NCI-H1930 (cell line): ENCODE measurements around the gene PITPNM3.
"Not testable (repeated sequence)": the region's sequence is repeated elsewhere in the genome, so short reads cannot be mapped to it uniquely, and the experiment has no call there.

Experiments used
- DNase-seq, 2 experiments: peaks; one replicate each; lab custom pipeline; 2025; lab: John Stamatoyannopoulos, UW

The PITPNM3 gene

DNA sequence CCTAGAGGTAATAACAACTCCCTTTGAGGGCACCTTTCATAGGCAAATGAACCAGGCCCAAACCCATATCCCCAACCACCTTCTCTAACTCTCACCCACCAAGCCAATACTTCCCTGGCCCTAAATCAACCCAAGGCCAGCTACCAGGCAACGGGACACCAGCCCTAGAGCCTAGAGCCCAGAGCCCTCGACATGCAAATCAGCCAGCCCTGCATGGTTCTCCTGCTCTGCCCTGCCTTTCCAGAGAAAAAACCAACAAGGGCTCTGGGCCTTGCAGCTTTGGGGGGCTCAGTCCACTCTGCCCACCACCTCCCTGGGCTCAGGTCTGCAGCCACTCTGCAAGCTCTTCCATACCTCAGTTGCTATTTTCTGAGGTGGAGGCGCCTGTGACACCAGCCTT is 55.0 kb downstream of the PITPNM3 start:
- DNase-seq, result no peak

DNA sequence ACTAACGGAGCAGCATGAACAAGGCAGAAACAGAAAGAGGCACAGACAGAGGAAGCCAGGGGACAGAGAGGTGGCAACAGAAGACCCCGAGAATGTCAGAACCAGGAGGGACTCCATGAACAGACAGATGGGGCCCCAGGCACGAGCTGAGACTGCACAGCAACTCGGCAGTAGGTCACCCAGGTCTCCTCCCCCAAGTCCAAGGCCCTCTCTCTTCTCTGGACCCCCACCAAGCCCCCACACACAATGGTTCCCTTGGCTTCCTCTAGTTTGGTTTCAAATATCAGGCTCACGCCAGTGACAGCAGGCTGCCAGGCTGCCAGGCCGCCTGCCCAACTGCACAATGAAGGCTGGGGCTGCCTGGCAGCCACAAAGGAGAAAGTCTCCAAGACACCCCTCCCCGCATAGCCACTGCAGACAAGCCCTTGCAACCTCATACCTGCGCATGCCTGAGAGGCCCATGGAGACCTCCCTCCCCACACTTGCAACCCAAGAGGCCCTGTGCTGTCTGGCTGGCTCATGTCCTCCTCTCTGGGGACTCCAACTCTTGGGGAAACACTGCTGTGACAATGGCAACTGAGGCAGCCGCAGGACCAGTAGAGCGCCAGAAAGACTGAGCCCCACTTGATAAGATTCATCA is 57.3 kb downstream of the PITPNM3 start:
- no peak for DNase-seq

DNA sequence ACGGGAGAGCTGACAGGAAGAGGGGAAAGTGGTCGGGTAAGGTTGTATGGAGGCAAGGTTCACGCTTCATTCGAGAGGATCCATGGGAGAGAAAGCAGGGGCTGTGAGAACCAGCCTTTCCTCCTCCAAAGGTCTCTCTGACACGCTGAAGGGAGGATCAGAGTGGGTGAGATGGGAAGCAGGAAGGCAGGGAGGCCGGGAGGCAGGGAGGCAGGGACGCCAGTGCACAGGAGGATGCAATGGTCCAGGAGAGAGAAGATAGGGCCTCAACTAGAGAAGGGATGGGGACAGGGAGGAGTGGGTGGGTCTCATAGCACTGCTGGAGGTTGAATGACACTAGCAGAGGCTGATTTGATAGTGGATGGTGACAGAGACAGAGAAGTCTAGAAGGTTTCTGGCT is 58.0 kb downstream of the PITPNM3 start:
- no peak for DNase-seq

DNA sequence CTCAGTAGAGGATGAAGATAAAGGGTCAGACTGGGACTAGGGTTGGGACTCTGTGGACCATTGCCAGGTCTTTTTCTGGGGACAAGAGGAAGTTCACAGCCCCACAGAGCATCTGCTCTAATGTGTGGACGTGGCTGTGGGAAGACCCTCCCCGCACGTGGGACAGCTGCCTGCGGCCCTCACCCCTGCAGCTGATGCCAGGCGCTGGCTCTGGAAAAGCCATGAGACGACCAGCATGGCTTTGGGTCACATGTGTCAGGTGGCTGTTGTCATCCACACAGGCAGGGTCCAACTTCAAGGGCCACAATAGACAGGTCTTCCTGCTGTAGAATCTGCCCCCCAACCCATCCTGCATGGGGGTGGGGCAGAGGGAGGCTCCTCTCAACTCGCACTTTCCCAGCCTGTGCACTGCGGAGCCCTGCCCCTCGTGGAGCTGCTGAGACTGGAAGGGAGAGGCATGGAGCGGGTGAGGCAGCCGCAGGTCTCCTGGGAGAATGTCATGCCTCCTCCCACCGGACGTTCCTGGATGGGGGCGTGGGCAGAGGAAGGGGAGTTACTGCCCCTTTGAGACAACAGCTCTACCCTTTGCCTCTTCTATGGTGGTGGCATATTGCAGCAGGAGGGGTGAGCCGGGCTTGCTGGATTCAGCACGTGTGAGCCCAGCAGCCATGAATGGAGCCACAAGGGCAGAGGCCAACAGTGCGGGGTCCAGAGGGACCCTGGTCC is 58.7 kb downstream of the PITPNM3 start:
- DNase-seq, result no peak

DNA sequence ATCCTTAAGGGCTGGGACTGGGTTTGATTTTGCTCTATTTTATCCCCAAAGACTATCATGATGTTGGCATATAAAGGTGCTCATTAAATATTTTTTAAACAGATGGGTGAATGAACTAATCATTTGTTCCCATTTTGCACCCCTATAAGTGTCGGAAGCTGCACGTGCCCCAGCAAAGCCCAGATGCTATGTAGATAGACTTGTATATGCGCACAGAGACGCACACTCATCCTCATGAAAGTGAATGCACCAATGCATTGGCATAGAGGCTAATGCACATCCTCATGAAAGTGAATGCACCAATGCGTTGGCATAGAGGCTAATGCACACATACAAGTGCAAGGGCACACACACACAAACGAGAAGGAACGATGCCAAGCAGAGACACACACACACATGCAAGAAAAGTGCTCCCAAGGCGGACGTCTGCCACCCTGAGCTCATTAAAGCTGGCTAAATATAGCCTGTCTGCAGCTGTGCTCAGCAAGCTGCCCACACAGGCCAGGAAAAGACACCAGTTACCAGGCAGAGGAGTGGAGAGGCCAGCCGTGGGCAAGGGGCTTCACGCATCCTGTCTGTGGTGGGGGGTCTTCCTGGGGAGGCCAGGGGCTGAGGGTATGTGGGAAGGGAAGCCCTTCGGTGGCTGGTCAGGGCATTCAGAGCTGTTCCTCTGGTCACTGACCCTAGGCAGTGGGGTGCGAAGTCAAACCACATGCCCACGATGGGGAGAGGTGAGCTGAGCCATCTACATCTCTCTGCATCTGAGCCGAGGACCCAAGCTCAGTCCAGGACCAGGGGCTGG is 59.5 kb downstream of the PITPNM3 start:
- DNase-seq, result no peak

DNA sequence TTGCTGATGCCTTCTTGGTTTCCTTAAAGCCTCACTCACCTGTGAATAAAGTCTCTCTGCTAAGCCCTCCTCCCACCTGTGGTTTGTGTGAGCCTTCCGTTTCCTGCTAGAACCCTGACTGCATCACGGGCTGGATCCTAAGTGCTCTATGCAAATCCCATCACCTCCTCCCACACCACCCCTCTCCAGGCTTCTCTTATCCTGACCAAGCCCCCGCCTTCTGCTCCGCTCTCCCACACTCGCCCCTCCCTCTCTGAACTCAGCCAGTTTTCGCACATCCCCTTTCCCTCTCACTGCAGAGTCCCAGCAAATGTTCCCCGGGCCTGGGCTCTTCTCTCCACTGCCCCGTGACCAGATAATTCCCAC is 60.3 kb downstream of the PITPNM3 start:
- DNase-seq, result no peak

DNA sequence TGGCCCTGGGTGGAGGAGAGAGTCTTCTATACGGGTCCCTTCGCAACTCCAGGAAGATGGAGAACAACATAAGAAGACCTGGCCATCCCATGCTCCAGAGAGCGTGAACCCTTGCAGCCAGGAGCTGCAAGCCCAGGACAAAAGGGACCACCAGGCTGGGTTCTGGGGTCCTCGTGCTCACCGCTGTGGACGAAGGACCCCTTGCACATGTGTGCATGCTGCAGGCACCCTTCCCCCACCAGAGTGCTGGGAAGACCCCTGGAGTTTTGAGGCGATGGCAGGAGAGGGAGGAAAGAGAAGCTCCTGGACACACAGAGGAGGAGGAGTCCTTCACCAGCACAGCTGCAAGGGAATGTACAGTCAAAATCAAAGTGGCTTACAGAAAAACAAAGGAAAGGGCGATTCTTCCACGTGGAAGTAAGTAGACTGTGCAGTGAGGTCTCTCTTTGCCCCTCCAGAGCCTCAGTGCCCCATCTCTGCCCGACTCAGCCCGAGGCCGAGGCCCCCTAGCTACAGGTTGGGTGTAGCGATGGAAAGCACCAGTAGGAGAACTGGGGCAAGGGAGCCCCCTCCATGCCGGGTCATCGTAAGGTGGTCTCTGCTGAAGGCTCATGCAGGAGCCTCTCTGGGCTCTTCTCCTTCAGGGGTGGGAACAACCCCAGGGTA is 60.8 kb downstream of the PITPNM3 start:
- no peak for DNase-seq

DNA sequence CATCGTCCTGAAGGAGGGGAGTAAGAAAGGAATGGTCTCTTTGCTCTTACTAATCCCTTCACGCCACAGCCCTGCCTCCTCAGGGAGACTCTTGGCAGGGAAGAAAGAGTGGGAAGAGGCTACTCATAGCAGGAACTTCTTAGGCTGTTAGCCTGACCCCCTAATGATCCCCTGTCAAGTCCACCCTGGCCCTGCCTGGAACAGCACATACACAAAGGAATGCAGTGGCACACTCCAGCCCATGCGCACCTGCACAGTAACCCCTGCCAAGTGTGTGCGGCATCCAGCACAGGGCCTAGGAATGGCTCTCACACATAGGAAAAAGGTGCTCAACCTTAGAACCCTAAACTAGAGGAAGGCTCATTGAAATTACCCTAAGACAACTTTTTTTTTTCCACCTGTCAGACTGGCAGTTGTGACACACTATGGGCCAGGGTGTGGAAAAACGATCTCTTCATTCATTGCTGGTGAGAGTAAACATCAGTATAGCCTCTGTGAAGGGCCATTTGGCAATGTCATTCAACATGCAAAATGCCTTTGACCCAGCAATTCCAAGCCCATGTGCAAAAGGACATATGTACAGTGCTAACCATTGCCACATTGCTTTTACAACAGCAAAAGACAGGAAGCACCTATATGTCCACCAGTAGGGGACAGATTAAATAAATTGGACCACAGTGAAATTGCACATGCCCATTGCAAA is 62.0 kb downstream of the PITPNM3 start:
- no peak for DNase-seq

DNA sequence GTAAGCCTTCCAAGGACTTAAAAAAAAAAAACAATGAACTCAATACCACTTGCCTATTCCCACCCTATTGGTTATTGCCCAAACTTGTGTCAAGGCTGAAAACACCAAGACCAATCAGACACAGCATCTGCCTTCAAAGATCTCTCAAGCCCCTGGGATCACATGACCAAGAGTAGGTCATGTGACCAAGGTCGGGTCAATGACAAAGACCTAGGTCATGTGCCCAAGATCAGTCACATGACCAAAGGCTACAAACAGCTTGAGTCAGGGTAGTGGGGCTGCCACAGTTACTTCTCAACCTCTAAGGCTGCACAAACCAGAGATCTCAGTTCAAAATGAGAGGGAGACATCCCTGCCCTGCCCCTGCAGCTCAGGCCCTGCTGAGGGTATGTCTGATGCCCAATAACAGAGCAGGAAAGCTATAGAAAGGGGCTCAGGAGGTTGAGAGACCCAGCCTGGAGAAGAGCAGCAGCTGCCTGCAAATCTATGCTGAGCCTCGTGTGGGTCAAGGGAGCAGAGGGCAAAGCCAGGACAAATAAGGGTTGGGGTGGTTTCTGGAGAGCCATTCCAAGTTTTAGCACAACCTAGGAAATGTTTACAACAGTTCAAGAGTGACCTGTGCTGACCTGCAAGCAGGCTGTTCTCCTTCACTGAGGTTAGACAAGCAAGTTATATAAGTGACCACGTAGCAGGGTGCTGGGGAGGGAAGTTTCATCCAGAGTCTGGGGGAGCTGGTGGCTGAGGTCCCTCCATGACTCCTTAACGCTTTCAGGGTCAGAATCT is 63.3 kb downstream of the PITPNM3 start:
- DNase-seq, result no peak

DNA sequence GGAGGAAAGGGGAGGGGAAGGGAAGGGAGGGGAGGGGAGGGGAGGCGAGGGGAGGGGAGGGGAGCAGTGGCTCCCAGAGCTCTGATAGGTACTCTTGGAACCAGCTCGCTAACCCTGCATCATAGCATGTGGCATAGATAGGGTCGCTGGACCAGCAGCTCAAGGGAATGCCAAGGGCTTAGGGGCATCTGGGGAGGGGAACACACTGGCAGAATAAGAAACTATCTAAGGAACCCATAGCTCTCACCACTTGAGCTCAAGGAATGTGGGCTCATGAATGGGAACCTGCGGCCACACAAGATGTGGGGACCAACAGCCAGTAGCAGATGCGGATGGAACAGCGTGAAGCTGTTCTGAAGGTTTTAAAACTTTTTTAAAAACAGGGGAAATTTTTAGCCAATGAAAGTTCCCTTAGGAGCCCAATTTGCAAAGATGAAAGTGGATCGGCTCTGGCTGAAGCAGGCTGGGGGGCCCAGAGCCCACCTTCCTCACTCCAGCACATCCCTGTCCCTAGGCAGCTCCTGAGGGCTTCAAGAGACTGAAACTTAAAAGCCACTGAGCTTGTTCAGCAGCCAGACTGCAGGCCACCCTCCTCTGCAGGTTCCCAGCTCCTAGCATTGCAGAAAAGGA is 65.2 kb downstream of the PITPNM3 start:
- DNase-seq, result no peak

DNA sequence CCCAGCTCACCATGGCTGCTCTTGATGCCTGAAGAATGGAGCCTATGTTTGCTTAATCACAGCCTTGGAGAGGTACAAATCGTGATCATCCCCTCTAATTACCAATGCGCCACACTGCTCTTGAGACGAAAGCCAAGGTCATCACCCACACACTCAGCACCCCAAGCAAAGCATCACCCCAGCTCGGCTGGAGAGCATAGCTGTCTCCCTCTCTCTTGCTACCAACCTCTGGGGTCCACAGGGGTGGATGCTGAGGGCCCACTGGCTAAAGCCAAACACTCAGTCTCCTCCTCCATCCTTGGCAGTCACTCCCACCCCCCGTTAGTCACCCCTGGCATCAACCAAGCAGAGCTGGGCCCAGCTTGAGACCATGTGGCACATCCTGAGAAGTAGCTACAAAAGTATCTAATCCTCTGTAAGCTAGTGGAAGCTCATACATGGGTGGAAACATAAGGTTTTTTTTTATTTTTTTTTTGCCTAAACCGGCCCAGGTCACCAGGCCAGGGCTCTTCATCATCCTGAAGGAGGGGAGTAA is 67.3 kb downstream of the PITPNM3 start:
- DNase-seq, result no peak

DNA sequence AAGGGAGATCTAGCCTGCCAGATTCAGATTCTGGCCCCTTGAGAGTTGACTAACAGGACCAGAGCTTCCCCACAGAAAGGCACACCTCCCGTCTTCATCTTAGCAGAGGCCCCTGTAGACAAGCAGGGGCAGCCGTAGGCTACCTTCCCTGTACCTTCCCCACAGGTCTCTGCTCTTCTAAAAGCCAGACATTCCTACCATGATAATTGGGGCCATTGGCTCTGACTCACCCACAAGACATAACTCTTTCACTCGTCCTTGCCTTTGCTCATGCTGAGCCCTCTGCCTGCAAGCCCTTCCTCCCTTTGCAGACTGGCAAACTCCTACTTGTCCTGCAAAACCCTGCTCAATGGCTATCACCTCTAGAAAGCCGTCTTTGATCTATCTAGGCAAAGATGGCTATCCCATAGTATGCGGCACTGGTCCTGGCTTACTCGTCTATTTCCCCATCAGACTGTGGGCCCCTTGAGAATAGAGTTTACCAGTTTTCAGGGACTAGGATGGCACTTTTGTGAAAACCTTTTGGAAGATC is 68.3 kb downstream of the PITPNM3 start:
- no peak for DNase-seq

DNA sequence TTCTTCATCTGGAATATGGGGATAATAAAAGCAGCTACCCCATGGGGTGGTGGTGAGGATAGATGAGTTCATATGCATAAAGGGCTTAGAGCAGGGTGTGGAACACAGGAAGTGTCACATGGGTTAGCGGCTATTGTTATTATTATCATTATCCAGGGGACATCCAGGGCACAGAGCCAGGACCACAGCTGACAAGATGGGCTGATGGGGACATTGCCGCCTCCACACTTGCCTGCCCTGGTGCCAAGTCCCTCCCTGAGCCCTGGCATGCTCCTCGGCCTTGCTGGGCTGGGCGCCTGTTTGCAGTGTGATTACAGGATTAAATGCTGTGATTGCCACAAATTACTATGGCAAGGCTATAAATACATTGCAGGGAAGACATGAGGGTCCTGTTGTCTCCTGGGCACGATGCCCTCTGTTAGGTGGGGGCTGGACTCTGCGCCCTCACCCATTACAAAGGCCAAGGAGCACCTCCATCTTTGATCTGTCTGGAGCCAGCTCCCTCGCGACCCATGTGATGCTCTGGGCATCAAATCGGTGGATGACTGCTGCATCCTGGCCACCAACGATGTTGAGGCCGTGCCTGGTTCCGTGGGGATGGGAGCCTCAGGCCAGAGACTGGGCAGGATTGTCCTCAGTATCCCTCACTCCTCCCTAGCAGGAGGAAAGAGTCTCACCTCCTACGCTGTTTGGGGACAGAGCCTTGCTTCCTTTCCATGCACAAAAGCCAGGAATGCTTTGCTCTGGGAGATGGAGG is 68.9 kb downstream of the PITPNM3 start:
- no peak for DNase-seq

DNA sequence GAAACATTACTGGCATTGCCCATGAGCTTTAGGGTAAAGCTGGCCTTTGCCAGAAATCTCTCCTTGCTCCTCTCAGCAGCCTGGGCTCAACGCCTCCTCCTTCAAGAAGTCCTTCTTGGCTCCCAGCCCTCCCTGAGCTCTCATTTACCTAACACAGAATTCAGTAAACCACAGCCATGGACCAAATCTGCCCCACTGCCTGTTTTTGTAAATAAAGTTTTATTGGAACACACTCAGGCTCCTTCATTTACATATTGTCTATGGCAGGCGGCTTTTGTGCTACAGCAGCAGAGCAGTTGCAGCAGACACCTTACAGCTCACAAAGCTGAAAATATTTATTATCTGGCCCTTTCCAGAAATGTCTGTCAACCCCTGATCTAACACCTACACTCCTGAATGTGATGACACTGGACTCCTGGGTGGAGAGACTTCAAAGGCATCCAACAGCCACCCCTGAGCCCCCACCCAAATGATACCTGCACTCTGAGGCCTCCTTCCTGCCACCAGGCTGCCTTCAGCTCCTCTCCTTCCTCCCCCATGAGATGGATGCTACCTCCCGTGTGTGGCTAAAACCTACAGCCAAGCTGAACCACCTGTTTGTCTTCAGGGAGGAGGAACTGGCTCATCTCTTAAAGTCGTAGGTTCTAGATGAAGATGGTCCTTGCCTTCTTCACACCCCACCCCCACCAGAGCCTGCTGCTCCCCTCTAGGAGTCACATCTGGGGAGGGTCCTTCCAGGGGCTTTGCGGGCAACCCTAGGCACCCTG is 70.5 kb downstream of the PITPNM3 start:
- no peak for DNase-seq

DNA sequence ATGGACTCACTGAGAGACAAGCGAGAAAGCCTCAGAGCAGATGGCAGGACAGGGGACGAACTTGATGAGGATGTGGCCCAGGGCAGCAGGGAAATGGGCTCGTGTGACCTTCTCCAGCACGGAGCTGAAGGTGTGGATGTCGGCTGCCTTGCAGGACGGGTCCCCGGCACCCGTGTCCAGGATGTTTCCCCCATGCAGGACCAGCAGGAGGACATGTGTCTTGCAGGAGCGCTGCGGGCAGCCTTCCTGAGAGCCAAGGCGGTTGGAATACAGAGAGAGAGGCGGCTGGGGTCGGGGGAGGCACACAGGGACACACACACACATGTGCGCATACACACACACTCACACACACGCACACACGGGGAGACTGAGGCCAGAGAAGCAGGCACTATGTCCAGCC is 72.8 kb downstream of the PITPNM3 start:
- no peak for DNase-seq

DNA sequence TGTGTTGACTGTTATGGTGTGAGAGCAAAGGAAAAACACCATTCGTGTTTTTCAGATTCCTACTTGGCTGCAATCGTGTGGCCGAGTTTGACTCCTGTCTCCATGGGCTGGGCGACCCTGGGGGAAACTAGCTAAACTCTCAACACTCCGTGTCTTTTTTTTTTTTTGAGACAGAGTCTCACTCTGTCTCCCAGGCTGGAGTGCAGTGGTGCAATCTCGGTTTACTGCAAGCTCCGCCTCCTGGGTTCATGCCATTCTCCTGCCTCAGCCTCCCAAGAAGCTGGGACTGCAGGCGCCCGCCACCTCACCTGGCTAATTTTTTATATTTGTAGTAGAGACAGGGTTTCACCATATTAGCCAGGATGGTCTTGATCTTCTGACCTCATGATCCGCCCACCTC is 73.6 kb downstream of the PITPNM3 start:
- not testable (repeated sequence) for DNase-seq

DNA sequence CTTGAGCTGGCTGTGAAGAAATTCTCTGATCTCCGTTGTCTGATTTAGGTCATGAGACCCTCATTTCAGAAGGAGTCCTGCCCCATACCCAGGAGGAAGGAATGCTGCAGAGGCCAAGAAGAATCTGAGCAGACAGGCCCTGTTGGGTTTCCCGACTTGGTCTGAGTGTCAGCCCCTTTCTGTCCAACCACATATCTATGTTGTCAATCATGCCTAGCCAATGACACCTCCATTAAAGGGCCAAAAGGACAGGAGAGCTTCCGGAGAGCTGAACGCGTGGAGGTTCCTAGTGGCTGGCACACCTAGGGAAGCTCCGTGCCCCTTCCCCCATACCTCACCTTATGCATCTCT is 74.3 kb downstream of the PITPNM3 start:
- no peak for DNase-seq

DNA sequence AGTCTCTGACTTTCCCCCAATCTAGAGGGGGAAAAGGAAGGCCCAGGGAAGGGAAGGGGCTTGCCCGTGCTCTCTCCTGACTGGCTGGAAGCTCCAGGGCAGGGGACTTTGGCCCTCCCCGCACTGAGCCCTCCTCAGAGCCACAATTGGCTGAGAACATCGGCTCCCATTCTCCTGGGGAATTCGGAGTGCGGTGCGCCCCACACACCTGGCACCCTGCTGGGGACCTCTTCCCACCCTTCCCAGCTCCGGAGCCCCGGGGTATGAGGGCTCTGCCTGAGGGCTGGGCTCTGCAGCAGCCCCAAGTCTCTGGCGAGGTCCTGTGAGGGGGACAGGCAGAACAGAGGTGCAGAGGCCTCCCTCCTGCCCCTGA is 76.1 kb downstream of the PITPNM3 start:
- DNase-seq, result no peak
